Ectodermal cell (in vitro differentiated cells): ENCODE results near the gene KIRREL1.

Source experiments
- H3K27ac ChIP-seq: 2 replicates; pipeline ENCODE4 v1.7.0; 2013; ENCODE audit warnings: mild to moderate bottlenecking, low read depth, low read length; ENCODE audit not compliant: insufficient read depth, poor library complexity, severe bottlenecking
- H3K27me3 ChIP-seq: 2 replicates; pipeline ENCODE4 v1.7.0; 2013; ENCODE audit warnings: mild to moderate bottlenecking, low read length; ENCODE audit not compliant: insufficient read depth, control insufficient read depth, poor library complexity, severe bottlenecking
- H3K36me3 ChIP-seq: one replicate; pipeline ENCODE4 v1.7.0; 2013; ENCODE audit warnings: low read length; ENCODE audit not compliant: control insufficient read depth, insufficient read depth
- H3K4me1 ChIP-seq: one replicate; pipeline ENCODE4 v1.7.0; 2013; ENCODE audit warnings: low read length; ENCODE audit not compliant: control insufficient read depth, insufficient read depth
- H3K4me3 ChIP-seq: 2 replicates; pipeline ENCODE4 v1.7.0; 2013; ENCODE audit warnings: low read depth, low read length, control low read depth; ENCODE audit not compliant: insufficient read depth
- H3K9me3 ChIP-seq: 2 replicates; pipeline ENCODE4 v1.7.0; 2013; ENCODE audit warnings: mild to moderate bottlenecking, low read length, moderate library complexity; ENCODE audit not compliant: control insufficient read depth
- WGBS, 2 experiments: methylation state at CpG; one replicate each; pipeline ENCODE4 v1.1.7; 2013; ENCODE audit warnings: missing lambda C conversion rate in 2 of 2; 5-methylcytosine and 5-hydroxymethylcytosine counted together

Gene KIRREL1

GRCh38 chr1:157959750-157960149 is 33.7 kb upstream of the KIRREL1 start:
- H3K36me3 ChIP-seq: no peaks in the 10 kb centered on the region
- H3K27ac ChIP-seq: no peak overlapping the region
- 92 to 95% methylated on average over 5 of the region's 5 CpGs for WGBS, 2 experiments
- no peaks in the 10 kb centered on the region for H3K27me3 ChIP-seq
- H3K4me1 ChIP-seq: no peaks in the 10 kb centered on the region
- H3K9me3 ChIP-seq: no peaks in the 10 kb centered on the region
- no peak overlapping the region for H3K4me3 ChIP-seq

- 77 to 78% methylated on average over 2 of the region's 2 CpGs for WGBS, 2 experiments
- Histone ChIP-seq H3K9me3 (no peaks in the 10 kb centered on the region), H3K27ac (no peak overlapping the region), H3K36me3 (no peaks in the 10 kb centered on the region), H3K4me1 (peaks cover 7% of the 10 kb centered on the region), H3K4me3 (no peak overlapping the region), H3K27me3 (no peaks in the 10 kb centered on the region)
Measured at GRCh38 chr1:157960773-157961172, 32.7 kb upstream of the KIRREL1 start.

GRCh38 chr1:157961805-157962762 is 31.4 kb upstream of the KIRREL1 start:
- Histone ChIP-seq H3K27me3 (no peaks in the 10 kb centered on the region), H3K36me3 (no peaks in the 10 kb centered on the region), H3K9me3 (no peaks in the 10 kb centered on the region), H3K4me1 (peaks cover 12% of the 10 kb centered on the region), H3K27ac (no peak overlapping the region), H3K4me3 (no peak overlapping the region)
- WGBS, 2 experiments: 83% methylated on average over 11 of the region's 11 CpGs

- no peaks in the 10 kb centered on the region for H3K27me3 ChIP-seq
- H3K4me1 ChIP-seq: peaks cover 12% of the 10 kb centered on the region
- H3K36me3 ChIP-seq: no peaks in the 10 kb centered on the region
- H3K27ac ChIP-seq: no peak overlapping the region
- 22 to 27% methylated on average over 4 to 5 of the region's 5 CpGs for WGBS, 2 experiments
- no peak overlapping the region for H3K4me3 ChIP-seq
- no peaks in the 10 kb centered on the region for H3K9me3 ChIP-seq
Measured at GRCh38 chr1:157963713-157964112, 29.7 kb upstream of the KIRREL1 start.

GRCh38 chr1:157965584-157965983 is 27.9 kb upstream of the KIRREL1 start:
- H3K4me3 ChIP-seq: no peak overlapping the region
- H3K36me3 ChIP-seq: no peaks in the 10 kb centered on the region
- H3K27ac ChIP-seq: no peak overlapping the region
- no peaks in the 10 kb centered on the region for H3K27me3 ChIP-seq
- H3K4me1 ChIP-seq: peaks cover 12% of the 10 kb centered on the region
- 77 to 80% methylated on average over 8 of the region's 8 CpGs for WGBS, 2 experiments
- H3K9me3 ChIP-seq: no peaks in the 10 kb centered on the region

GRCh38 chr1:157966031-157966537 is 27.4 kb upstream of the KIRREL1 start:
- H3K4me1 ChIP-seq: peaks cover 12% of the 10 kb centered on the region
- H3K27me3 ChIP-seq: no peaks in the 10 kb centered on the region
- no peak overlapping the region for H3K4me3 ChIP-seq
- no peak overlapping the region for H3K27ac ChIP-seq
- WGBS, 2 experiments: 78 to 81% methylated on average over 7 to 9 of the region's 9 CpGs
- H3K9me3 ChIP-seq: no peaks in the 10 kb centered on the region
- H3K36me3 ChIP-seq: no peaks in the 10 kb centered on the region

- Histone ChIP-seq H3K4me3 (no peak overlapping the region), H3K9me3 (no peaks in the 10 kb centered on the region), H3K36me3 (no peaks in the 10 kb centered on the region), H3K4me1 (peaks cover 12% of the 10 kb centered on the region), H3K27ac (no peak overlapping the region), H3K27me3 (no peaks in the 10 kb centered on the region)
Measured at GRCh38 chr1:157967205-157967604, 26.2 kb upstream of the KIRREL1 start.

- H3K27me3 ChIP-seq: no peaks in the 10 kb centered on the region
- no peaks in the 10 kb centered on the region for H3K36me3 ChIP-seq
- no peak overlapping the region for H3K27ac ChIP-seq
- no peaks in the 10 kb centered on the region for H3K9me3 ChIP-seq
- 76 to 78% methylated on average over 7 of the region's 7 CpGs for WGBS, 2 experiments
- H3K4me3 ChIP-seq: no peak overlapping the region
- peaks cover 12% of the 10 kb centered on the region for H3K4me1 ChIP-seq
Measured at GRCh38 chr1:157968508-157968907, 24.9 kb upstream of the KIRREL1 start.

GRCh38 chr1:157968946-157969345 is 24.5 kb upstream of the KIRREL1 start:
- H3K4me3 ChIP-seq: no peak overlapping the region
- no peaks in the 10 kb centered on the region for H3K36me3 ChIP-seq
- no peaks in the 10 kb centered on the region for H3K27me3 ChIP-seq
- no peaks in the 10 kb centered on the region for H3K9me3 ChIP-seq
- WGBS, 2 experiments: 87 to 93% methylated on average over 2 of the region's 2 CpGs
- peaks cover 12% of the 10 kb centered on the region for H3K4me1 ChIP-seq
- no peak overlapping the region for H3K27ac ChIP-seq

GRCh38 chr1:157969697-157970485 is 23.6 kb upstream of the KIRREL1 start:
- H3K36me3 ChIP-seq: no peaks in the 10 kb centered on the region
- no peak overlapping the region for H3K27ac ChIP-seq
- no peak overlapping the region for H3K4me3 ChIP-seq
- H3K4me1 ChIP-seq: peaks cover 12% of the 10 kb centered on the region
- 83 to 85% methylated on average over 3 of the region's 3 CpGs for WGBS, 2 experiments
- H3K27me3 ChIP-seq: no peaks in the 10 kb centered on the region
- no peaks in the 10 kb centered on the region for H3K9me3 ChIP-seq
